ENCODE measurements around the gene SIGLEC11.
"Not testable (repeated sequence)": the region's sequence is repeated elsewhere in the genome, so short reads cannot be mapped to it uniquely, and the experiment has no call there.

Gene SIGLEC11

GRCh38 chr19:49950956-49951526 lies 9.9 kb downstream of the SIGLEC11 start:
- no peak for DNase-seq

GRCh38 chr19:49950590-49950948 lies 10.4 kb downstream of the SIGLEC11 start:
- no peak for DNase-seq

GRCh38 chr19:49949742-49950589 lies 11.0 kb downstream of the SIGLEC11 start:
- DNase-seq: no peak

GRCh38 chr19:49946415-49946814 lies 14.6 kb downstream of the SIGLEC11 start:
- DNase-seq: no peak

GRCh38 chr19:49944567-49944966 lies 16.4 kb downstream of the SIGLEC11 start:
- DNase-seq: not testable (repeated sequence)

- DNase-seq: no peak
These were observed 20.5 kb downstream of the SIGLEC11 start for GRCh38 chr19:49940482-49940791.

GRCh38 chr19:49939721-49940481 lies 21.1 kb downstream of the SIGLEC11 start:
- no peak for DNase-seq

- DNase-seq: no peak
These were observed 22.3 kb downstream of the SIGLEC11 start for GRCh38 chr19:49938662-49939061.

GRCh38 chr19:49937750-49938381 lies 23.1 kb downstream of the SIGLEC11 start:
- DNase-seq: peak in 1 of 2 experiments; percentile 33

- DNase-seq: no peak
These were observed 24.4 kb downstream of the SIGLEC11 start for GRCh38 chr19:49936549-49936948.

GRCh38 chr19:49933643-49934042 lies 27.3 kb downstream of the SIGLEC11 start:
- DNase-seq: no peak

GRCh38 chr19:49932731-49933131 lies 28.2 kb downstream of the SIGLEC11 start:
- DNase-seq: no peak

GRCh38 chr19:49932041-49932451 lies 28.9 kb downstream of the SIGLEC11 start:
- no peak for DNase-seq

GRCh38 chr19:49931293-49932040 lies 29.5 kb downstream of the SIGLEC11 start:
- DNase-seq: no peak

GRCh38 chr19:49930483-49931011 lies 30.4 kb downstream of the SIGLEC11 start:
- no peak for DNase-seq

- peak; percentile 44 to 86 for DNase-seq
These were observed 31.1 kb downstream of the SIGLEC11 start for GRCh38 chr19:49929611-49930482.

GRCh38 chr19:49929121-49929610 lies 31.8 kb downstream of the SIGLEC11 start, which contains the start of the genes ATF5 and NUP62:
TSS of gene ATF5 (plus strand) at chr19:49929205. CDS start at chr19:49930851, 1,646 bp downstream.
TSS of gene NUP62 (minus strand) at chr19:49929504. CDS start at chr19:49909807, 19,697 bp downstream.
- DNase-seq: peak in 1 of 2 experiments; percentile 83

GRCh38 chr19:49927526-49928264 lies 33.3 kb downstream of the SIGLEC11 start:
- no peak for DNase-seq

- DNase-seq: no peak
These were observed 34.5 kb downstream of the SIGLEC11 start for GRCh38 chr19:49926515-49926914.

- DNase-seq: no peak
These were observed 35.5 kb downstream of the SIGLEC11 start for GRCh38 chr19:49925486-49925885.

Measured in SW 1271 (cell line).